Measurements from ENCODE around the gene MICAL2.
A peak's percentile ranks its signal among the peaks of the same experiment; 100 is the strongest.

The MICAL2 gene

DNA sequence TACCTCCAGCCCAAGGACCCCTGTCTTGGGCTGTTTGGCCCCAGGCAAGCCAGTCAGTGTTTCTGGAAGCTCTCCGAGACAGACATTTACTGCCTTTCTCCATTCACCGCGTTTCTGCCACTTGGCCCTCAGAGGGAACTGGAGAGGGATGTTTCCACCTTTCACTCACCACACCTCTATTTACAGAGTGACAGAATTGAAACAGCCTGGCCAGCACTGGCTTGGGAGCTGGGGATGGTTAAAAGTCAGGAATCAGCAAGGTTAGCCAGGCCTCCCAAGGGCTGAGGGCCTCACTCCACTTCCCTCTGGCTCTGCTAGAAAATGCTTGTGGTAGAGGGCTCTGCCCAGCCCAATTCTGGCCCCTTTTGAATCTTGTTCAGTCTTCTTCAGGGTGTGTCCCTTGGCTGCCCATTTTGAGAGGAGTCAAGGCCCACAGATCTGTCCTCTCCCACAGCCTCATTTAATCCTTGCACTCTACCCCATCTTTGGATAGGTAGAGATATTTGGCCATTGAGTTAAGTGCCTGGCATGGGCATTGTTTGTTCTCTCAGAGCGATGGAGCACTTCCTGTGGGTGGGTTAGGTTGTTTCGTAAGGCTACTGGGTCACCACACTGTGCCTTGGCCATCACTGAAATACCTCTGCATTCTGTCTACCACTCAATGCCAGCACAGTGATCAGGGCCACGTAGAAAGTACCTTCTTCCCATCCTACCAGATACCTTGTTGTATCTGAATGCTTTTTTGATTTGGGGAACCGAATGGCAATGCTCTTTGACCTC lies 119.2 kb downstream of the MICAL2 start:
- Histone ChIP-seq H3K9me3 (ENCODE audit: low read depth, low read length) (no peaks in the 10 kb centered on the region), H3K36me3 (ENCODE audit: insufficient read depth, low read length) (no peaks in the 10 kb centered on the region), H3K9ac (ENCODE audit: insufficient read length) (no peak overlapping the region), H3K27ac (no peak overlapping the region), H3K4me3 (no peak overlapping the region)
- DNase-seq (ENCODE audit: low read depth, low spot score), result no peak
- TF ChIP-seq FOXP2 (optimal IDR thresholded peaks at IDR 0.05; ENCODE audit: control extremely low read depth, extremely low read length, insufficient read depth) (no peak), EZH2 (IDR thresholded peaks at IDR 0.05) (no peak), POLR2AphosphoS5 (IDR thresholded peaks at IDR 0.05; ENCODE audit: borderline replicate concordance, low read depth, low read length) (no peak)

DNA sequence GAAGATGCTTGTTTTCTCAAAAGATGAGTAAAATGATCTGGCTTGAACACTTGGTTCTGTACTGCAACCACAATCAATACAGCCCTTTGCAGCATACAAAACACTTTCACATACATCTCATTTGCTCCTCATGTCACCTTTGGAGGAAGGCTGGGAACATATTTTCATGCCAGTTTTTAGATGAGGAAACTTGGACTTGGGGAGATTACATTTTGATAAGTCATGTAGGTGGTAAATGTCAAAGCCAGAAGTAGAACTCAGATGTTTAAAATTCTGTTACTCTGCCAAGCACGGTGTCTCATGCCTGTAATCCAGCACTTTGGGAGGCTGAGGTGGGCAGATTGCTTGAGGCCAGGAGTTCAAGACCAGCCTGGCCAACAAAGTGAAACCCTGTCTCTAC lies 121.8 kb downstream of the MICAL2 start:
- no peaks in the 10 kb centered on the region for H3K36me3 ChIP-seq (ENCODE audit: insufficient read depth, low read length)
- H3K9ac ChIP-seq (ENCODE audit: insufficient read length), result no peak overlapping the region
- H3K9me3 ChIP-seq (ENCODE audit: low read depth, low read length), result no peaks in the 10 kb centered on the region
- no peak overlapping the region for H3K4me3 ChIP-seq
- no peak for TF ChIP-seq EZH2 (IDR thresholded peaks at IDR 0.05)
- no peak overlapping the region for H3K27ac ChIP-seq
- no peak for DNase-seq (ENCODE audit: low read depth, low spot score)

DNA sequence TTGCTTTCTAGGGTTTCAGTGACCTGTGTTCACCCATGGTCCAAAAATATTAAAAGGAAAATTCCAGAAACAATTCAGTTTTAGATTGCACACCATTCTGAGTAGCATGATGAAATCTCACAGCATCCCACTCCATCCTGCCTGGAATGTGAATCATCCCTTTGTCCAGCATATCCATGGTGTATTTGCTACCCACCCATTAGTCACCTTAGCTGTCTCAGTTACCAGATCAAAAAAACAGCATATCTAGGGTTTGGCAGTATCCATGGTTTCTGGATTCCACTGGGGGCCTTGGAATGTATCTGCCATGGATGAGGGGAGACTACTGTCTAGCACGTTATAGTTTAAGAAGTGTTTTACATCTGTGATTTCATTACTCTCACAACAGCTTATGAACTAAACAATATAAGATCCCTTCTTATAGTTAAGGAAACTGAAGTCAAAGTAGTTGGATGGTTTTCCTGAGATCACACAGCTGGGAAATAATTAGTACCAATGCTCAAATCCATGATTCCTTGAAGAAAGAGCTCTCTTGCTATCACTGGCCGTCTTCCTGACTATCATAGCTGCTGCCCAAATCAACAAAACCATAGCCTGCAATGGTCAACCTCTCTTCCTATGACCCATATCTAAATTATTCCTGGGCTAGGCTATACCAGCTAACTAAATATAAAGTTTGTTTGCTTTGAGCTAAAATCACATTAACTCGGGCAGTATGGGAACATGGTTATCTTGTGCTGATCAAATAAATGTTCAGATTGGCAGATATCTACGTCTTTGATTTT lies 122.6 kb downstream of the MICAL2 start:
- H3K9ac ChIP-seq (ENCODE audit: insufficient read length), result no peak overlapping the region
- H3K4me3 ChIP-seq, result no peak overlapping the region
- DNase-seq (ENCODE audit: low read depth, low spot score), result no peak
- H3K9me3 ChIP-seq (ENCODE audit: low read depth, low read length), result no peaks in the 10 kb centered on the region
- H3K27ac ChIP-seq, result no peak overlapping the region
- H3K36me3 ChIP-seq (ENCODE audit: insufficient read depth, low read length), result no peaks in the 10 kb centered on the region
- TF ChIP-seq POLR2AphosphoS5 (IDR thresholded peaks at IDR 0.05; ENCODE audit: borderline replicate concordance, low read depth, low read length), result no peak
- no peak for TF ChIP-seq FOXP2 (optimal IDR thresholded peaks at IDR 0.05; ENCODE audit: control extremely low read depth, extremely low read length, insufficient read depth)
- TF ChIP-seq EZH2 (IDR thresholded peaks at IDR 0.05), result no peak

DNA sequence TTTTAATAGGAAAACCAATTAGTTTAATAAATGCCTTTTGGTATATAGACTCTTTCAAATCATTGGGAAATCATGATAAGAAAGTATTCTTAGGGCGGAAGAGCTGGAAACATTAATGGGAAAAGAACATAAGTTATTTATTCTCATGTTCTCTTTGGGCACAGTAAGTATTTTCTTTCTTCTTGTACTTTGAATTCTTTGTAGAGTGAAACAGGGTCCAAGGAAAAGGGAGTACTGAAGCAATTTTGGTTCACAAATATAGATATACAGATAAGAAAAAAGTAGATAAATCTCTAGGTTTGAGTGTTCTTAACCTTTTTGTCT lies 123.2 kb downstream of the MICAL2 start:
- Histone ChIP-seq H3K36me3 (ENCODE audit: insufficient read depth, low read length) (no peaks in the 10 kb centered on the region), H3K9me3 (ENCODE audit: low read depth, low read length) (no peaks in the 10 kb centered on the region), H3K9ac (ENCODE audit: insufficient read length) (no peak overlapping the region), H3K27ac (no peak overlapping the region), H3K4me3 (no peak overlapping the region)
- TF ChIP-seq FOXP2 (optimal IDR thresholded peaks at IDR 0.05; ENCODE audit: control extremely low read depth, extremely low read length, insufficient read depth) (no peak), POLR2AphosphoS5 (IDR thresholded peaks at IDR 0.05; ENCODE audit: borderline replicate concordance, low read depth, low read length) (no peak)
- no peak for DNase-seq (ENCODE audit: low read depth, low spot score)

DNA sequence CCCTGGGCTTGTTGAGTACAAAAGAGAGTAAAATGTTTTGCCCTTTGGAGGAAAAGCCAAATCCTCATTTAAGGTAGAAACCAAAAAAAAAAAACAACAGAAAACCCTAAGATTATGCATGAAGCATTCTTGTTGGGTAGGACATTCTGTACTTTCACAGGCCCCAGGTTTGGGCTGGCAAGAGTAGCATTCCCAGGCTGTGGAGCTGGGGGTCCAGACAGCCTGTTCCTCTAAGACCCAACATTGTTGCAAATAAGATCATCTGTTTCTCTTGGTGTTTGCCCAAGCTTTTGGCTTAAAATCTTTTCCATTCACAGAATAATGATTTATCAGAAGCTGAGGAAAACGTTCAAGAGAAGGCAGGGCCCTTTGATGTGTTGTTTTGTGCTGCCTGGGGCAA lies 123.8 kb downstream of the MICAL2 start:
- DNase-seq (ENCODE audit: low read depth, low spot score), result no peak
- H3K27ac ChIP-seq, result no peak overlapping the region
- TF ChIP-seq EZH2 (IDR thresholded peaks at IDR 0.05) (no peak), FOXP2 (optimal IDR thresholded peaks at IDR 0.05; ENCODE audit: control extremely low read depth, extremely low read length, insufficient read depth) (no peak), POLR2AphosphoS5 (IDR thresholded peaks at IDR 0.05; ENCODE audit: borderline replicate concordance, low read depth, low read length) (no peak)
- no peak overlapping the region for H3K4me3 ChIP-seq
- no peaks in the 10 kb centered on the region for H3K36me3 ChIP-seq (ENCODE audit: insufficient read depth, low read length)
- no peak overlapping the region for H3K9ac ChIP-seq (ENCODE audit: insufficient read length)
- no peaks in the 10 kb centered on the region for H3K9me3 ChIP-seq (ENCODE audit: low read depth, low read length)

DNA sequence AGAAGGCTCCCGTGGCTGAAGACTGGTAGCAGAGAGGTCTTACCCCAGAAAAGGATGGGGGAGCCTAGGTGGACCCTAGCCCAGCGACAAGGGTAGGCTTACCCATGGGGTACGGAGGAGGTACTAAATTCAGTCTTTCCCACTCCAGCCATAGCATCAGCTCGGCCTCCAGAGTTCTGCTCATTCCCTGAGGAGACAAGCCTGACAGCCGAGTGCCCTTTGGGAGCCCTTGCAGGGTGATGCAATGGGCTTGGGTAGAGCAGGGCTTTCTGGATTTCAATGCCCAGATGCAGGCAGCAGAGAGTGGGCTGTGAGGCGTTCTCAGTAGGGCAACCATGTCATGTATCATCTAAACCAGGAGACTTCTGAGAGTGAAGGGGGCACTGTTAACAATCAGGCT lies 124.7 kb downstream of the MICAL2 start:
- no peaks in the 10 kb centered on the region for H3K9me3 ChIP-seq (ENCODE audit: low read depth, low read length)
- DNase-seq (ENCODE audit: low read depth, low spot score), result no peak
- H3K27ac ChIP-seq, result no peak overlapping the region
- TF ChIP-seq POLR2AphosphoS5 (IDR thresholded peaks at IDR 0.05; ENCODE audit: borderline replicate concordance, low read depth, low read length) (no peak), FOXP2 (optimal IDR thresholded peaks at IDR 0.05; ENCODE audit: control extremely low read depth, extremely low read length, insufficient read depth) (no peak), EZH2 (IDR thresholded peaks at IDR 0.05) (no peak)
- no peak overlapping the region for H3K9ac ChIP-seq (ENCODE audit: insufficient read length)
- no peak overlapping the region for H3K4me3 ChIP-seq
- H3K36me3 ChIP-seq (ENCODE audit: insufficient read depth, low read length), result no peaks in the 10 kb centered on the region

DNA sequence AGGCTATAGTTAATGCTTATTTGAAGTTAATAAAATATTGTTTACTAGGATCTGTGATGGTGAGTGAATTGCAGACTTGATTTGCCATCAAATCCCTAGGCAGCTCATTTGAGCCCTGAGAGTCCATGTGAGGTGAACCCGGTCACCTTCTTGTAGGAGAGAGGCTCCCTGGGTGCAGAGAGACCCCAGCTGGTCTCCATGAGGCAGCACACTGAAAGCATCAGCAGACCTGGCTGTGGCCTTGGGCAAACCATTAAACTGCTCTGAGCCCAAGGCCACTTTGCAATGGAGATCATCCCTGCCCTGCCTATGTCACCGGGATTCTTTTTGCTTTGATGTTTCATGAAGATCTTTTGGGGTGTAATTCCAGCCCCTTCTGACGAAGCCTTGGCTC lies 125.2 kb downstream of the MICAL2 start:
- TF ChIP-seq FOXP2 (optimal IDR thresholded peaks at IDR 0.05; ENCODE audit: control extremely low read depth, extremely low read length, insufficient read depth), result no peak
- TF ChIP-seq EZH2 (IDR thresholded peaks at IDR 0.05), result no peak
- TF ChIP-seq POLR2AphosphoS5 (IDR thresholded peaks at IDR 0.05; ENCODE audit: borderline replicate concordance, low read depth, low read length), result no peak
- Histone ChIP-seq H3K9ac (ENCODE audit: insufficient read length) (no peak overlapping the region), H3K4me3 (no peak overlapping the region), H3K36me3 (ENCODE audit: insufficient read depth, low read length) (no peaks in the 10 kb centered on the region), H3K27ac (no peak overlapping the region), H3K9me3 (ENCODE audit: low read depth, low read length) (no peaks in the 10 kb centered on the region)
- no peak for DNase-seq (ENCODE audit: low read depth, low spot score)

DNA sequence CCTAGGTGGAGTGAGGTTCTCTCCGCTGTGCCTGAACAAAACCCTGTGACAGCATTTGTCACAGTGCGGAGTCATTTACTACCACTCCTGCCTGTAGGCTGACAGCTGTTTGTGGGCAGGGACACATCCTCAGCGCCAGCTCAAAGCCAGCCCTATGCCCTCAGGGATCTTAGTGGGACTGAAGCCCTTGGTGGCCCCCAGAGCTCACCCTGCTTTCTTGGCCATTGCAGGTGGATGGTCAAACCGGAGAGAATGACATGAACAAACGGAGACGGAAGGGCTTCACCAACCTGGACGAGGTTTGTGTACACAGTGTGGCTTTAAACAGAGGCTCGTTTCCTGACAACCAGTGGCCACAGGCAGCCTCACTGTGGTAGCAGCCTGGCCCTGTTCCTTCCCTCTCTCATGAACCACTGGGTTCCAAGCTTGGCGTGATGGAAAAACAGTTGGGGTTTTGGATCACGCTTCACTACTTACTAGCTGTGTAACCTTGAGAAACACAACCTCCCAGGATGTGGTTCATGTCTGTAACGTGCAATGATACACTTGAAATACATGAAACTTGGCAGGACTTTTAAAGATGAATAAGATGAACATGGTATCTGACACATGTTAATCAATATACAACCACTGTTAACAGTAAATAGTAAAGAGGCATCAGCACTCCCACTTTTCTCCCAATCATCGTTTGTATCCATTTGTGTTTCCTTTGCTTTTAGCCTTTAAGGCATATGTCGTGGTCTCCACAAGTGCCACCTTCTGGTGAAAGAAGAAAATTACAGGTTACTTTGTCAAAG lies 125.8 kb downstream of the MICAL2 start:
- no peak overlapping the region for H3K9ac ChIP-seq (ENCODE audit: insufficient read length)
- H3K36me3 ChIP-seq (ENCODE audit: insufficient read depth, low read length), result no peaks in the 10 kb centered on the region
- H3K27ac ChIP-seq, result no peak overlapping the region
- DNase-seq (ENCODE audit: low read depth, low spot score), result peak; percentile 16
- TF ChIP-seq FOXP2 (optimal IDR thresholded peaks at IDR 0.05; ENCODE audit: control extremely low read depth, extremely low read length, insufficient read depth), result no peak
- no peak for TF ChIP-seq EZH2 (IDR thresholded peaks at IDR 0.05)
- TF ChIP-seq POLR2AphosphoS5 (IDR thresholded peaks at IDR 0.05; ENCODE audit: borderline replicate concordance, low read depth, low read length), result no peak
- no peaks in the 10 kb centered on the region for H3K9me3 ChIP-seq (ENCODE audit: low read depth, low read length)
- H3K4me3 ChIP-seq, result no peak overlapping the region
